HG02610 (cell line): ENCODE data around the gene FGA.

ENCODE experiments used
- ATAC-seq: cut with Tn5 transposase; IDR thresholded peaks from one replicate; pipeline ENCODE4 v1.9.1; 2021; ENCODE audit warnings: mild to moderate bottlenecking, moderate library complexity; ENCODE audit not compliant: unreplicated experiment

Gene FGA

GRCh38 chr4:154583677-154584076 is 6.9 kb downstream of the FGA start:
- no peak for ATAC-seq

- ATAC-seq, result no peak
These were observed 7.3 kb downstream of the FGA start for GRCh38 chr4:154583230-154583629.

GRCh38 chr4:154582723-154583122 is 7.8 kb downstream of the FGA start:
- ATAC-seq, result no peak

- ATAC-seq, result no peak
These were observed 10.6 kb downstream of the FGA start for GRCh38 chr4:154579927-154580326.

GRCh38 chr4:154578919-154579318 is 11.6 kb downstream of the FGA start:
- ATAC-seq, result no peak

GRCh38 chr4:154577324-154577723 is 13.2 kb downstream of the FGA start:
- no peak for ATAC-seq

- ATAC-seq, result no peak
These were observed 16.2 kb downstream of the FGA start for GRCh38 chr4:154574311-154574710.

GRCh38 chr4:154573190-154573870 is 17.2 kb downstream of the FGA start:
- ATAC-seq, result no peak

- ATAC-seq, result no peak
These were observed 21.0 kb downstream of the FGA start for GRCh38 chr4:154569584-154569983.

- ATAC-seq, result no peak
These were observed 21.5 kb downstream of the FGA start for GRCh38 chr4:154569028-154569427.

- ATAC-seq, result no peak
These were observed 23.8 kb downstream of the FGA start for GRCh38 chr4:154566639-154567204.

GRCh38 chr4:154565704-154566103 is 24.8 kb downstream of the FGA start:
- no peak for ATAC-seq

- ATAC-seq, result no peak
These were observed 26.2 kb downstream of the FGA start for GRCh38 chr4:154564311-154564710.

- no peak for ATAC-seq
These were observed 27.8 kb downstream of the FGA start, which contains the start of gene FGB for GRCh38 chr4:154562697-154563254. Gene FGB, plus strand, starts transcription at chr4:154563011. Its CDS starts 8 bp downstream, at chr4:154563019.

- ATAC-seq, result no peak
These were observed 29.7 kb downstream of the FGA start for GRCh38 chr4:154560824-154561231.

GRCh38 chr4:154560419-154560801 is 30.1 kb downstream of the FGA start:
- peak; percentile 51 for ATAC-seq

GRCh38 chr4:154559494-154560418 is 30.8 kb downstream of the FGA start:
- ATAC-seq, result peak; percentile 80

- peak; percentile 19 for ATAC-seq
These were observed 31.4 kb downstream of the FGA start for GRCh38 chr4:154559141-154559493.

GRCh38 chr4:154551872-154552686 is 38.5 kb downstream of the FGA start:
- ATAC-seq, result peak; percentile 50
